OCI-LY3 (cell line): ENCODE measurements around the gene MFGE8.

Experiments
- H2AFZ ChIP-seq: fragments of 200-600, 300-600 bp; shearing (Covaris generic); 2 replicates; pipeline ENCODE4 v1.6.0; 2014; ENCODE audit warnings: antibody characterized with exemption, low read depth, low read length
- H3K27ac ChIP-seq: fragments of 200-600, 300-600 bp; sonication (generic); 2 replicates; pipeline ENCODE4 v1.5.1; 2014; ENCODE audit warnings: mild to moderate bottlenecking, low read length, moderate library complexity, mixed read lengths
- H3K27me3 ChIP-seq: fragments of 200-600, 300-600 bp; sonication (generic); 2 replicates; pipeline ENCODE4 v1.6.1; 2014; ENCODE audit warnings: low read depth, low read length, mixed read lengths
- H3K36me3 ChIP-seq: fragments of 200-600, 300-600 bp; sonication (generic); replicated peaks from 2 replicates; pipeline ENCODE3; 2014; ENCODE audit warnings: low read depth, low read length, mixed read lengths
- H3K4me1 ChIP-seq: fragments of 300-600, 200-600 bp; sonication (generic); 2 replicates; pipeline ENCODE4 v1.6.1; 2014; ENCODE audit warnings: low read length, mixed read lengths
- H3K4me2 ChIP-seq: fragments of 200-600, 300-600 bp; sonication (generic); 2 replicates; pipeline ENCODE4 v1.6.1; 2014; ENCODE audit warnings: low read length, mixed read lengths
- H3K4me3 ChIP-seq: fragments of 300-600, 200-600 bp; sonication (generic); 2 replicates; pipeline ENCODE4 v1.5.1; 2014; ENCODE audit warnings: antibody characterized with exemption, mild to moderate bottlenecking, low read length, moderate library complexity
- H3K79me2 ChIP-seq: fragments of 300-600, 200-600 bp; shearing (Covaris generic); 2 replicates; pipeline ENCODE4 v1.6.1; 2014; ENCODE audit warnings: mild to moderate bottlenecking, low read length, mixed read lengths
- H3K9ac ChIP-seq: fragments of 300-600, 200-600 bp; shearing (Covaris generic); 2 replicates; pipeline ENCODE4 v1.6.0; 2014; ENCODE audit warnings: mild to moderate bottlenecking, low read length, moderate library complexity
- H3K9me3 ChIP-seq: fragments of 200-600, 300-600 bp; shearing (Covaris generic); 2 replicates; pipeline ENCODE4 v1.6.1; 2014; ENCODE audit warnings: low read length, mixed read lengths; ENCODE audit not compliant: insufficient read depth
- H4K20me1 ChIP-seq: fragments of 200-600, 300-600 bp; sonication (generic); 2 replicates; pipeline ENCODE4 v1.6.1; 2016; ENCODE audit warnings: low read length, mixed read lengths; ENCODE audit not compliant: insufficient read depth
- CTCF ChIP-seq: fragments of 200-600, 300-600 bp; sonication (generic); IDR thresholded peaks from 2 replicates; pipeline ENCODE4 v1.5.1; 2014; ENCODE audit warnings: antibody characterized with exemption, low read length, low read depth
- EZH2phosphoT487 ChIP-seq: fragments of 200-600 bp; shearing (Covaris generic); IDR thresholded peaks from 2 replicates; pipeline ENCODE4 v1.6.1; 2018; ENCODE audit warnings: antibody characterized with exemption, mixed run types, low read depth

MFGE8 gene

GRCh38 chr15:88865498-88866099, 47.6 kb downstream of the MFGE8 start:
- Histone ChIP-seq H3K27me3 (peaks cover 41% of the 10 kb centered on the region), H3K4me2 (no peak overlapping the region), H3K4me3 (no peak overlapping the region), H2AFZ (no peak overlapping the region), H3K9ac (no peak overlapping the region), H3K9me3 (no peaks in the 10 kb centered on the region), H3K79me2 (no peaks in the 10 kb centered on the region), H4K20me1 (no peaks in the 10 kb centered on the region), H3K4me1 (no peaks in the 10 kb centered on the region), H3K36me3 (no peaks in the 10 kb centered on the region), H3K27ac (no peak overlapping the region)
- TF ChIP-seq CTCF: no peak

GRCh38 chr15:88864861-88865497, 48.2 kb downstream of the MFGE8 start:
- no peaks in the 10 kb centered on the region for H3K9me3 ChIP-seq
- H3K4me3 ChIP-seq: no peak overlapping the region
- no peak overlapping the region for H3K9ac ChIP-seq
- H4K20me1 ChIP-seq: no peaks in the 10 kb centered on the region
- no peak overlapping the region for H2AFZ ChIP-seq
- no peaks in the 10 kb centered on the region for H3K79me2 ChIP-seq
- H3K4me1 ChIP-seq: no peaks in the 10 kb centered on the region
- no peak overlapping the region for H3K27ac ChIP-seq
- TF ChIP-seq EZH2phosphoT487: no peak
- peaks cover 34% of the 10 kb centered on the region for H3K27me3 ChIP-seq
- no peaks in the 10 kb centered on the region for H3K36me3 ChIP-seq
- no peak overlapping the region for H3K4me2 ChIP-seq

- peaks cover 30% of the 10 kb centered on the region for H3K27me3 ChIP-seq
Observed at GRCh38 chr15:88863412-88863811, 49.8 kb downstream of the MFGE8 start.

GRCh38 chr15:88860212-88860611, 53.0 kb downstream of the MFGE8 start:
- Histone ChIP-seq H3K4me2 (no peak overlapping the region), H2AFZ (no peak overlapping the region), H3K79me2 (no peaks in the 10 kb centered on the region), H3K36me3 (no peaks in the 10 kb centered on the region), H3K27ac (no peak overlapping the region), H4K20me1 (no peaks in the 10 kb centered on the region), H3K9me3 (no peaks in the 10 kb centered on the region), H3K4me1 (no peaks in the 10 kb centered on the region), H3K4me3 (no peak overlapping the region), H3K9ac (no peak overlapping the region), H3K27me3 (peaks cover 17% of the 10 kb centered on the region)
- no peak for TF ChIP-seq EZH2phosphoT487
- TF ChIP-seq CTCF: no peak

More at GRCh38 chr15:88863412-88863811, 49.8 kb downstream of the MFGE8 start:
- Histone ChIP-seq H3K79me2 (no peaks in the 10 kb centered on the region), H4K20me1 (no peaks in the 10 kb centered on the region), H3K9ac (no peak overlapping the region), H2AFZ (no peak overlapping the region), H3K36me3 (no peaks in the 10 kb centered on the region), H3K4me3 (no peak overlapping the region), H3K27ac (no peak overlapping the region), H3K4me1 (no peaks in the 10 kb centered on the region), H3K4me2 (no peak overlapping the region), H3K9me3 (no peaks in the 10 kb centered on the region)
- TF ChIP-seq EZH2phosphoT487 (no peak), CTCF (no peak)
